Measurements from ENCODE around the gene THSD7B. TPM values are rescaled to one million over a fixed set of nuclear protein-coding genes. Genes with fewer than 3 reads are reported as not detected.

THSD7B gene
- total RNA-seq, 1 donor from 2014 or later = 0.22 TPM

GRCh38 chr2:136767030-136767429 lies 1.7 kb downstream of the THSD7B start:
- no peak for TF ChIP-seq CTCF (IDR thresholded peaks at IDR 0.05; ENCODE audit: unreplicated experiment)
- Mint-ChIP-seq H3K27ac (no peak overlapping the region), H3K9me3 (no peaks in the 10 kb centered on the region)

DNA sequence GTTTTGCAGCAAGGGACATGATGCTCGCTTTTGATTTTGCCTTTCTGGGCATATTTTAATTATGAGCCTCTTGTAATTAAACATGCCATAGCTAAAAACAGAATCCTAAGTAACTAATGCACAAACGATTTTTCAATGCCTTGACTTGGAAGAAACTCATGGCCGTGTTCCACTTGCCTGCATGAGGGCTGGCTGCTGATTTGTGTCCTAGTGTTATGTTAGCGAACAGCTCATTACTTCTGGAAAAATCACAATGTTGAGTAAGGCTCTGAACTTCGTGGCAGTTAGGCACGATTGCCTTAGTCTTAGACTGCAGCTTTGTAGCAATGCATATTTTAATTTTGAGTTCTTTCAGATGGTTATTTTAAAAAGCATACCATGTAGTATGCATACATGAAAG lies 4.5 kb downstream of the THSD7B start:
- H3K27me3 Mint-ChIP-seq (ENCODE audit: low read depth) = peaks cover 87% of the 10 kb centered on the region
- H3K4me1 Mint-ChIP-seq = peaks cover 4% of the 10 kb centered on the region
- H3K9me3 Mint-ChIP-seq = no peaks in the 10 kb centered on the region
- TF ChIP-seq CTCF (IDR thresholded peaks at IDR 0.05; ENCODE audit: unreplicated experiment) = no peak
- no peak overlapping the region for H3K4me3 Mint-ChIP-seq
- DNase-seq (ENCODE audit: low spot score in 2 of 2, unreplicated experiment in 2 of 2) = no peak
- no peak overlapping the region for H3K27ac Mint-ChIP-seq
- H3K36me3 Mint-ChIP-seq = no peaks in the 10 kb centered on the region

More at GRCh38 chr2:136767030-136767429, 1.7 kb downstream of the THSD7B start:
- Mint-ChIP-seq H3K4me1 (peaks cover 10% of the 10 kb centered on the region), H3K4me3 (peak overlapping the region; percentile 58), H3K27me3 (ENCODE audit: low read depth) (peaks cover 94% of the 10 kb centered on the region), H3K36me3 (no peaks in the 10 kb centered on the region)
- DNase-seq (ENCODE audit: low spot score in 2 of 2, unreplicated experiment in 2 of 2) = no peak

DNA sequence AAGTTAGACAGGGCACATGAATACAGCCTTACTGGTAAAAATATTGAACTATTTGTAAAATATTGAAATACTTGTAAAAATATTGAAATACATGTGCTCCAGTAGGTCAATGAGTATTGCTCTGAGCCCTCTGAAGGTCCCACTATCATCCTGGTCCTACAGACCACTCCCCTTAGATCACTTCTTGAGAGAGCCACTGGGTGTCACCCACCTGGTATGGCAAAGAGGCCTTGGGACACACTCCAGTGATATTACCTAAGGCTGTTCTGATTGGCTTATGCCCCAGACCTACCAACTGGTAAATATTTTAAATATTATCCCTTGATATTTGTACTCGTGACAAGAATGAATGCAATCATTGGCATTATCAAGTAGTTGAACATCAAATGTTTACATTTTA lies 5.0 kb downstream of the THSD7B start:
- Mint-ChIP-seq H3K27ac (no peak overlapping the region), H3K4me3 (no peak overlapping the region), H3K9me3 (no peaks in the 10 kb centered on the region), H3K27me3 (ENCODE audit: low read depth) (peaks cover 85% of the 10 kb centered on the region), H3K36me3 (no peaks in the 10 kb centered on the region), H3K4me1 (peaks cover 3% of the 10 kb centered on the region)
- TF ChIP-seq CTCF (IDR thresholded peaks at IDR 0.05; ENCODE audit: unreplicated experiment) = no peak
- no peak for DNase-seq (ENCODE audit: low spot score in 2 of 2, unreplicated experiment in 2 of 2)

- TF ChIP-seq CTCF (IDR thresholded peaks at IDR 0.05; ENCODE audit: unreplicated experiment) = no peak
- Mint-ChIP-seq H3K36me3 (no peaks in the 10 kb centered on the region), H3K9me3 (no peaks in the 10 kb centered on the region), H3K27me3 (ENCODE audit: low read depth) (peaks cover 50% of the 10 kb centered on the region), H3K4me1 (no peaks in the 10 kb centered on the region), H3K4me3 (no peak overlapping the region), H3K27ac (no peak overlapping the region)
- DNase-seq (ENCODE audit: low spot score in 2 of 2, unreplicated experiment in 2 of 2) = no peak
These were observed 12.0 kb downstream of the THSD7B start for GRCh38 chr2:136777391-136777790.

DNA sequence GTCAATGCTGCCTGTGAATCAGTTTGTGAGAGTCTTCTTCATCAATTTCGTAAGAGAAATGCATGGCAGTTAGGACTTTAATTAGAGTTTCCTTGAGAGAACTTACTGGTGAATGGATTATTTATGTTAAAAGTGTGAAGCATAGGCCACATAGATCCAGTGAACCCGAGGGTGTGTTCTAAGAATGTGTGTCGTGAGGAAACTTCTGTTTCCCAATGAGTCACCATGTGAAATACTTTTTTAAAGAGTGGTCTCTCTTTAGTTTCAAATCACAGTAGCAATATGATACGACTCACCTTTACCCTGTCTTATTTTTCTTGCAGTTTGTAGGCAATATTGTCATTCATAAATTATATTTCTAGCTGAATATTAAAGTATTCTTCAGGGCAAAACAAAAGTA lies 18.5 kb downstream of the THSD7B start:
- H3K36me3 Mint-ChIP-seq = no peaks in the 10 kb centered on the region
- DNase-seq (ENCODE audit: low spot score in 2 of 2, unreplicated experiment in 2 of 2) = no peak
- H3K9me3 Mint-ChIP-seq = no peaks in the 10 kb centered on the region
- H3K27me3 Mint-ChIP-seq (ENCODE audit: low read depth) = peaks cover 29% of the 10 kb centered on the region
- no peaks in the 10 kb centered on the region for H3K4me1 Mint-ChIP-seq
- no peak overlapping the region for H3K4me3 Mint-ChIP-seq
- no peak for TF ChIP-seq CTCF (IDR thresholded peaks at IDR 0.05; ENCODE audit: unreplicated experiment)
- no peak overlapping the region for H3K27ac Mint-ChIP-seq

- Mint-ChIP-seq H3K4me3 (no peak overlapping the region), H3K9me3 (no peaks in the 10 kb centered on the region), H3K27ac (no peak overlapping the region), H3K36me3 (no peaks in the 10 kb centered on the region), H3K4me1 (no peaks in the 10 kb centered on the region), H3K27me3 (ENCODE audit: low read depth) (peaks cover 33% of the 10 kb centered on the region)
- TF ChIP-seq CTCF (IDR thresholded peaks at IDR 0.05; ENCODE audit: unreplicated experiment) = no peak
- no peak for DNase-seq (ENCODE audit: low spot score in 2 of 2, unreplicated experiment in 2 of 2)
These were observed 19.9 kb downstream of the THSD7B start for GRCh38 chr2:136785215-136785614.

Measured in mesothelial cell of epicardium (in vitro differentiated cells).